ENCODE measurements around the gene LPP.

Gene LPP

GRCh38 chr3:188468196-188468595, 314.2 kb downstream of the LPP start:
- H3K27me3 ChIP-seq (ENCODE audit: control insufficient read depth, insufficient read depth, low read length), result no peaks in the 10 kb centered on the region
- no peak overlapping the region for H3K4me3 ChIP-seq (ENCODE audit: low read depth, low read length)
- H3K27ac ChIP-seq (ENCODE audit: low read depth, low read length), result no peak overlapping the region
- H3K4me1 ChIP-seq (ENCODE audit: control insufficient read depth, insufficient read depth, low read length), result no peaks in the 10 kb centered on the region
- H3K9me3 ChIP-seq (ENCODE audit: control insufficient read depth, insufficient read depth, low read depth, low read length), result no peaks in the 10 kb centered on the region
- H3K36me3 ChIP-seq (ENCODE audit: control insufficient read depth, insufficient read depth, low read length), result no peaks in the 10 kb centered on the region
- no peak overlapping the region for H3K9ac ChIP-seq (ENCODE audit: low read length)

GRCh38 chr3:188468662-188469061, 314.7 kb downstream of the LPP start:
- Histone ChIP-seq H3K9ac (ENCODE audit: low read length) (no peak overlapping the region), H3K4me3 (ENCODE audit: low read depth, low read length) (no peak overlapping the region), H3K9me3 (ENCODE audit: control insufficient read depth, insufficient read depth, low read depth, low read length) (no peaks in the 10 kb centered on the region), H3K36me3 (ENCODE audit: control insufficient read depth, insufficient read depth, low read length) (no peaks in the 10 kb centered on the region), H3K4me1 (ENCODE audit: control insufficient read depth, insufficient read depth, low read length) (no peaks in the 10 kb centered on the region), H3K27me3 (ENCODE audit: control insufficient read depth, insufficient read depth, low read length) (no peaks in the 10 kb centered on the region), H3K27ac (ENCODE audit: low read depth, low read length) (no peak overlapping the region)

DNA sequence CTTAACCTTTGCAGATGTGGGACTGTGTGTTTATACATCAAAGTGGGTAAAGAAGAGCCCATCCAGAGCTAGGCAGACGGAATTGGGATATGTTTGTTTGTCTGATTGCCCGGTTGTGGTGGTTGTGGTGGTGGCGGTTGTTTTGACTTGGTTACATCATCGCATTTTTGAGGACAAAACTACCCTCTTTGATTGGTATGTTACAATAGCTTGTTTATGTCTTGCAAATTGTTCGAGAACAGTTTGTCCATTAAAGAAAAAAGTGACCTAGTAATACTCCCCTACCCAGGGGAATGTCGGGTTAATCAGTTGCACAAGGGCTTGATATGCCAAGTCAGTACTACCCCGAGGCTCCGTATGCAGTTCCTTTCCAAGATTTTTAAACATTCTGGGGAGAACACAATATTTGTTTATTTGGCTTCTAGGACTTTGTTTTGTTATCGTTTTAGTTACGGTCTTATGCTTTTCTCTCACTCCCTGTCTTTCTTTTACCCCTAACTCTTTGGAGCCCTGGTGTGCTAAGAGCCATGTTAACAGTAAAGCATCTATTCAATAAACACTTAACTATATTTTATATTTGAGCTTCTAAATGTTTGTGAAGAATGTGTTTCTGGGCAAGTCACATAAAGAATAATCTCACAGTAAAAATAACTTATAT, 315.4 kb downstream of the LPP start:
- Histone ChIP-seq H3K36me3 (ENCODE audit: control insufficient read depth, insufficient read depth, low read length) (no peaks in the 10 kb centered on the region), H3K27ac (ENCODE audit: low read depth, low read length) (no peak overlapping the region), H3K9ac (ENCODE audit: low read length) (no peak overlapping the region), H3K4me1 (ENCODE audit: control insufficient read depth, insufficient read depth, low read length) (no peaks in the 10 kb centered on the region), H3K27me3 (ENCODE audit: control insufficient read depth, insufficient read depth, low read length) (no peaks in the 10 kb centered on the region), H3K4me3 (ENCODE audit: low read depth, low read length) (no peak overlapping the region), H3K9me3 (ENCODE audit: control insufficient read depth, insufficient read depth, low read depth, low read length) (no peaks in the 10 kb centered on the region)

DNA sequence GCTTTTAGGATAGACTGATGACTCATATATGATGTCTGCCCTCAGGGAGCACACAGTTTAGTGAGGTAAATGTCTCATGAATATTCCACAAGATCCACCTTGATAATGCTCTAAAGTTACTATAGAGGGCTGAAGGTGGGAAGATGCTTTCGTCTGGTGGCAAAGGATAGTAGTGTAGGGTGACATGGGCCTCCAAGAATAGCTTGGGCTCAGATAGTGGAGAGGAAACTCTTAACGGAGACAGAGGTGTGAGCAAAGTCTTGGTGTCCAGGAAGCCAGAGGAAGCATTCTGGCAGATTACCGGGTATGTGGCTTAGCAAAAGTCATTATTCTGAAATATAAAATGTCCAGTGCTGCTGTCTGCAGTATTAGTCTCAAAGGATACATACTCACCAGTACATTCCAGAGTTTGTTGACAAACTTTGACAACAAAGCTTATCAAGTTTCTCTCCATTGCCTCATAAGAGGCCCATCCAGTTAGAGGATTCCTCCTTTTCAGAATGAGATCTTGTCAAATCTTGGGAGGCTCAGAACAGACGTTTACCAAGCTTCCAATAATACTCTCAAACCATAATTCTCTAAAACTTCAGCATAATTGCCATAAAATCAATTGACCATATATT, 316.7 kb downstream of the LPP start:
- Histone ChIP-seq H3K9me3 (ENCODE audit: control insufficient read depth, insufficient read depth, low read depth, low read length) (no peaks in the 10 kb centered on the region), H3K36me3 (ENCODE audit: control insufficient read depth, insufficient read depth, low read length) (no peaks in the 10 kb centered on the region), H3K27me3 (ENCODE audit: control insufficient read depth, insufficient read depth, low read length) (no peaks in the 10 kb centered on the region), H3K4me3 (ENCODE audit: low read depth, low read length) (no peak overlapping the region), H3K9ac (ENCODE audit: low read length) (no peak overlapping the region), H3K4me1 (ENCODE audit: control insufficient read depth, insufficient read depth, low read length) (no peaks in the 10 kb centered on the region), H3K27ac (ENCODE audit: low read depth, low read length) (no peak overlapping the region)

GRCh38 chr3:188471723-188472122, 317.8 kb downstream of the LPP start:
- Histone ChIP-seq H3K4me1 (ENCODE audit: control insufficient read depth, insufficient read depth, low read length) (no peaks in the 10 kb centered on the region), H3K9ac (ENCODE audit: low read length) (no peak overlapping the region), H3K36me3 (ENCODE audit: control insufficient read depth, insufficient read depth, low read length) (no peaks in the 10 kb centered on the region), H3K4me3 (ENCODE audit: low read depth, low read length) (no peak overlapping the region), H3K9me3 (ENCODE audit: control insufficient read depth, insufficient read depth, low read depth, low read length) (no peaks in the 10 kb centered on the region), H3K27me3 (ENCODE audit: control insufficient read depth, insufficient read depth, low read length) (no peaks in the 10 kb centered on the region), H3K27ac (ENCODE audit: low read depth, low read length) (no peak overlapping the region)

DNA sequence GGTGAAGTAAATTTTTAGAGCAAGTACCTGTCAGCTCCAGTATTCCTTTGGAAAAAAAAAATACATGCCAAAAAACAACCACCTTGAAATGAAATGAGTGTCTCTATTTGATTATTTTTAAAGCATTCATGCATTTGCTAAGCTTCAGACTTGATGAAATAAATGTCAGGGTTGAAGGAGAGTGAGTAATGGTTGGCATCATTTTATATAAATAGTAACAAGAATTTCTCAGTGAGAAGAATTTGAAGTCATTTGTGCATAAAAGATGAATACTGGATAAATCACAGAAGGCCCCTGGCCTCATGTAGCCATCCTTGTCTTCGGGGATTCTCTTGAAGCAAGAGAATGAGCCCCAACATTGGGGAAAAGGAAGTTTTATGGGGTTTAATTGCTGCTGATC, 318.4 kb downstream of the LPP start:
- H3K9me3 ChIP-seq (ENCODE audit: control insufficient read depth, insufficient read depth, low read depth, low read length), result no peaks in the 10 kb centered on the region
- no peak overlapping the region for H3K4me3 ChIP-seq (ENCODE audit: low read depth, low read length)
- no peak overlapping the region for H3K27ac ChIP-seq (ENCODE audit: low read depth, low read length)
- no peak overlapping the region for H3K9ac ChIP-seq (ENCODE audit: low read length)
- H3K27me3 ChIP-seq (ENCODE audit: control insufficient read depth, insufficient read depth, low read length), result no peaks in the 10 kb centered on the region
- H3K36me3 ChIP-seq (ENCODE audit: control insufficient read depth, insufficient read depth, low read length), result no peaks in the 10 kb centered on the region
- H3K4me1 ChIP-seq (ENCODE audit: control insufficient read depth, insufficient read depth, low read length), result no peaks in the 10 kb centered on the region

DNA sequence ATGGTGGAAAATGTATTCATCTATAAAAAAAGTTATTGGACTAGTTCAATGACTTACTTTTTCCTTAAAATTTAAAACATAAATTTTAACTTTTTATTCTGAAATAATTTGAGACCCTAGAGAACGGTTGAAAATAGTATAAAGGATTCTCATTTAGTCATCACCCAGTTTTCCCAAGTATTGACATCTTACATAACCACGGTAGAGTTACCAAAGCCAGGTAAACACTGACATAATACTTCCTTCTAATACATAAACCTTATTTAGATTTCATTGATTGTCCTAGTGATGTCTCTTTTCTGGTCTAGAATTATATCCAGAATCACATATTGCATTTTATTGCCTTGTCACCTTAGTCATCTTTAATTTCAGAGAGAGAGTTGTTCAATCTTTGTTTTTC, 319.1 kb downstream of the LPP start:
- H3K4me3 ChIP-seq (ENCODE audit: low read depth, low read length), result no peak overlapping the region
- no peak overlapping the region for H3K9ac ChIP-seq (ENCODE audit: low read length)
- no peaks in the 10 kb centered on the region for H3K27me3 ChIP-seq (ENCODE audit: control insufficient read depth, insufficient read depth, low read length)
- H3K36me3 ChIP-seq (ENCODE audit: control insufficient read depth, insufficient read depth, low read length), result no peaks in the 10 kb centered on the region
- H3K27ac ChIP-seq (ENCODE audit: low read depth, low read length), result no peak overlapping the region
- no peaks in the 10 kb centered on the region for H3K9me3 ChIP-seq (ENCODE audit: control insufficient read depth, insufficient read depth, low read depth, low read length)
- no peaks in the 10 kb centered on the region for H3K4me1 ChIP-seq (ENCODE audit: control insufficient read depth, insufficient read depth, low read length)

- Histone ChIP-seq H3K27ac (ENCODE audit: low read depth, low read length) (no peak overlapping the region), H3K4me3 (ENCODE audit: low read depth, low read length) (no peak overlapping the region), H3K9ac (ENCODE audit: low read length) (no peak overlapping the region)
These were observed 319.8 kb downstream of the LPP start for GRCh38 chr3:188473591-188474288.

DNA sequence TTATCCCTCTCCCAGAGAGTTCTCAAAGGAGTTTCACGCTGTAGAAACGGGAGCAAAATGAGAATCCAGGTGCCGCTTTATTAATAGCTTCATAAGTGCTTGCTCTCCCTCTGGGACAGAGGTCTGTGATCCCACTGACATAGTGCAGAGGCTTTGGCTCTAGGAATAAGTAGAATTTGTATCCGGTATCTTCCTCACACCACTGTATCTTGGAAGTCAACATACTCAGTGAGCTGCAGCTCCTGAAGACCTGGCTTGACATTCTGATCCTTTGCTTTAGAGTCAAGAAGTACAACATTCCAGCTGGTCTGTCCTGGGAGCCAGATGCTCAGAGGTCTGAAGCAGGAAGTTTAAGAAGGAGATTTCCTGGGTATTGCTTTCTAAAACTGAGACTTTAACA, 323.0 kb downstream of the LPP start:
- Histone ChIP-seq H3K27ac (ENCODE audit: low read depth, low read length) (no peak overlapping the region), H3K4me3 (ENCODE audit: low read depth, low read length) (no peak overlapping the region), H3K27me3 (ENCODE audit: control insufficient read depth, insufficient read depth, low read length) (no peaks in the 10 kb centered on the region), H3K9ac (ENCODE audit: low read length) (no peak overlapping the region), H3K36me3 (ENCODE audit: control insufficient read depth, insufficient read depth, low read length) (no peaks in the 10 kb centered on the region), H3K4me1 (ENCODE audit: control insufficient read depth, insufficient read depth, low read length) (peaks cover 4% of the 10 kb centered on the region; the same call in 1 of the 2 replicates), H3K9me3 (ENCODE audit: control insufficient read depth, insufficient read depth, low read depth, low read length) (no peaks in the 10 kb centered on the region)

More at GRCh38 chr3:188473591-188474288, 319.8 kb downstream of the LPP start:
- H3K4me1 ChIP-seq (ENCODE audit: control insufficient read depth, insufficient read depth, low read length), result no peaks in the 10 kb centered on the region
- no peaks in the 10 kb centered on the region for H3K9me3 ChIP-seq (ENCODE audit: control insufficient read depth, insufficient read depth, low read depth, low read length)
- no peaks in the 10 kb centered on the region for H3K36me3 ChIP-seq (ENCODE audit: control insufficient read depth, insufficient read depth, low read length)
- H3K27me3 ChIP-seq (ENCODE audit: control insufficient read depth, insufficient read depth, low read length), result no peaks in the 10 kb centered on the region

GRCh38 chr3:188480011-188480410, 326.1 kb downstream of the LPP start:
- H3K36me3 ChIP-seq (ENCODE audit: control insufficient read depth, insufficient read depth, low read length), result peaks cover 7% of the 10 kb centered on the region; the same call in 1 of the 2 replicates
- H3K27me3 ChIP-seq (ENCODE audit: control insufficient read depth, insufficient read depth, low read length), result no peaks in the 10 kb centered on the region
- no peak overlapping the region for H3K9ac ChIP-seq (ENCODE audit: low read length)
- H3K4me1 ChIP-seq (ENCODE audit: control insufficient read depth, insufficient read depth, low read length), result peaks cover 4% of the 10 kb centered on the region; the same call in 1 of the 2 replicates
- no peak overlapping the region for H3K4me3 ChIP-seq (ENCODE audit: low read depth, low read length)
- no peaks in the 10 kb centered on the region for H3K9me3 ChIP-seq (ENCODE audit: control insufficient read depth, insufficient read depth, low read depth, low read length)
- no peak overlapping the region for H3K27ac ChIP-seq (ENCODE audit: low read depth, low read length)

DNA sequence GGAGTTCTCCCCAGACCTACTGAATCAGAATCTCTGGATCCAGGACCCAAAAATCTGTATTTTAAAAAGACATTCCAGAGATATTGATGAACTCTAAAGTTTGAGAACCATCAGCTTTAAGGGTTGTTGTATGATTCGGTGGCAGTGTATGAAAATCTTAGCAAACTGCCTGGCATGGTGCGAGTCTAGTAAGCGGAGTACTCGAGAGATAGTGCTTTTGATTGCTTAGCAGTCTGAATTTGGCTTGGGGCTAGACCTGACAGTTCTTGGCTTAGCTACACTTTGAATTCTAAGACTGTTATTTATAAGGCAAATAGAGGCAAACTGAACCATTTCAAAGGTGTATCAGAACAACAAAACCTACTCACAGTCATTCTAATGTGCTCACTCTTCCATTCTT, 329.0 kb downstream of the LPP start:
- peaks cover 4% of the 10 kb centered on the region; the same call in 1 of the 2 replicates for H3K4me1 ChIP-seq (ENCODE audit: control insufficient read depth, insufficient read depth, low read length)
- peaks cover 8% of the 10 kb centered on the region; the same call in 1 of the 2 replicates for H3K36me3 ChIP-seq (ENCODE audit: control insufficient read depth, insufficient read depth, low read length)
- no peak overlapping the region for H3K4me3 ChIP-seq (ENCODE audit: low read depth, low read length)
- H3K9me3 ChIP-seq (ENCODE audit: control insufficient read depth, insufficient read depth, low read depth, low read length), result no peaks in the 10 kb centered on the region
- H3K27ac ChIP-seq (ENCODE audit: low read depth, low read length), result no peak overlapping the region
- no peak overlapping the region for H3K9ac ChIP-seq (ENCODE audit: low read length)
- no peaks in the 10 kb centered on the region for H3K27me3 ChIP-seq (ENCODE audit: control insufficient read depth, insufficient read depth, low read length)
